Measurements from ENCODE around the gene CTBP2.
"Not testable (repeated sequence)": the region's sequence is repeated elsewhere in the genome, so short reads cannot be mapped to it uniquely, and the experiment has no call there.

CTBP2 gene

GRCh38 chr10:124991835-124992234 is 168.5 kb downstream of the CTBP2 start:
- DNase-seq = no peak

- DNase-seq = no peak
Observed at GRCh38 chr10:124990671-124991625, 169.4 kb downstream of the CTBP2 start.

- no peak for DNase-seq
Observed at GRCh38 chr10:124989526-124989925, 170.8 kb downstream of the CTBP2 start.

GRCh38 chr10:124988753-124989152 is 171.6 kb downstream of the CTBP2 start:
- DNase-seq = not testable (repeated sequence)

- no peak for DNase-seq
Observed at GRCh38 chr10:124987788-124988187, 172.6 kb downstream of the CTBP2 start.

GRCh38 chr10:124985162-124985561 is 175.2 kb downstream of the CTBP2 start:
- no peak for DNase-seq

- no peak for DNase-seq
Observed at GRCh38 chr10:124984376-124984775, 176.0 kb downstream of the CTBP2 start.

- DNase-seq = no peak
Observed at GRCh38 chr10:124983321-124983720, 177.0 kb downstream of the CTBP2 start.

- DNase-seq = no peak
Observed at GRCh38 chr10:124978376-124978725, 182.0 kb downstream of the CTBP2 start.

GRCh38 chr10:124977648-124978375 is 182.6 kb downstream of the CTBP2 start:
- no peak for DNase-seq

GRCh38 chr10:124977161-124977560 is 183.2 kb downstream of the CTBP2 start:
- DNase-seq = no peak

GRCh38 chr10:124975977-124976514 is 184.3 kb downstream of the CTBP2 start:
- DNase-seq = no peak

GRCh38 chr10:124974131-124974530 is 186.2 kb downstream of the CTBP2 start:
- DNase-seq = no peak

- DNase-seq = no peak
Observed at GRCh38 chr10:124972637-124973036, 187.7 kb downstream of the CTBP2 start.

- DNase-seq = no peak
Observed at GRCh38 chr10:124971276-124971675, 189.1 kb downstream of the CTBP2 start.

- no peak for DNase-seq
Observed at GRCh38 chr10:124967255-124967654, 193.1 kb downstream of the CTBP2 start.

GRCh38 chr10:124966008-124966407 is 194.4 kb downstream of the CTBP2 start:
- no peak for DNase-seq

GRCh38 chr10:124963866-124964720 is 196.3 kb downstream of the CTBP2 start:
- DNase-seq = no peak

GRCh38 chr10:124962421-124962820 is 197.9 kb downstream of the CTBP2 start:
- no peak for DNase-seq

- DNase-seq = no peak
Observed at GRCh38 chr10:124961248-124961570, 199.2 kb downstream of the CTBP2 start.

GRCh38 chr10:124959564-124959963 is 200.8 kb downstream of the CTBP2 start:
- DNase-seq = no peak

- DNase-seq = no peak
Observed at GRCh38 chr10:124957404-124957947, 202.9 kb downstream of the CTBP2 start.

GRCh38 chr10:124956764-124957163 is 203.6 kb downstream of the CTBP2 start:
- no peak for DNase-seq
